ENCODE results near the gene SLC1A1. TPM values are rescaled to one million over a fixed set of nuclear protein-coding genes. Genes with fewer than 3 reads are reported as not detected.
"Not testable (repeated sequence)": the region's sequence is repeated elsewhere in the genome, so short reads cannot be mapped to it uniquely, and the experiment has no call there.

The SLC1A1 gene
- total RNA-seq, 1 donor from 2014 or later: 3.9 TPM

GRCh38 chr9:4506490-4506889 lies 16.2 kb downstream of the SLC1A1 start:
- no peak for DNase-seq (ENCODE audit: low spot score)

- DNase-seq (ENCODE audit: low spot score): no peak
Measured at GRCh38 chr9:4507306-4508130, 17.2 kb downstream of the SLC1A1 start.

- no peak for DNase-seq (ENCODE audit: low spot score)
Measured at GRCh38 chr9:4508246-4508906, 18.1 kb downstream of the SLC1A1 start.

GRCh38 chr9:4508907-4509589 lies 18.8 kb downstream of the SLC1A1 start:
- no peak for DNase-seq (ENCODE audit: low spot score)

- no peak for DNase-seq (ENCODE audit: low spot score)
Measured at GRCh38 chr9:4509590-4509984, 19.3 kb downstream of the SLC1A1 start.

- DNase-seq (ENCODE audit: low spot score): no peak
Measured at GRCh38 chr9:4510546-4511322, 20.5 kb downstream of the SLC1A1 start.

GRCh38 chr9:4514252-4515128 lies 24.2 kb downstream of the SLC1A1 start:
- no peak for DNase-seq (ENCODE audit: low spot score)

GRCh38 chr9:4515958-4516375 lies 25.7 kb downstream of the SLC1A1 start:
- no peak for DNase-seq (ENCODE audit: low spot score)

- DNase-seq (ENCODE audit: low spot score): no peak
Measured at GRCh38 chr9:4517274-4517673, 27.0 kb downstream of the SLC1A1 start.

- no peak for DNase-seq (ENCODE audit: low spot score)
Measured at GRCh38 chr9:4519604-4520003, 29.3 kb downstream of the SLC1A1 start.

GRCh38 chr9:4520055-4520454 lies 29.8 kb downstream of the SLC1A1 start:
- DNase-seq (ENCODE audit: low spot score): no peak

- DNase-seq (ENCODE audit: low spot score): no peak
Measured at GRCh38 chr9:4530375-4530774, 40.1 kb downstream of the SLC1A1 start.

- DNase-seq (ENCODE audit: low spot score): not testable (repeated sequence)
Measured at GRCh38 chr9:4530831-4531230, 40.6 kb downstream of the SLC1A1 start.

- not testable (repeated sequence) for DNase-seq (ENCODE audit: low spot score)
Measured at GRCh38 chr9:4531355-4531754, 41.1 kb downstream of the SLC1A1 start.

GRCh38 chr9:4533881-4534280 lies 43.6 kb downstream of the SLC1A1 start:
- not testable (repeated sequence) for DNase-seq (ENCODE audit: low spot score)

- not testable (repeated sequence) for DNase-seq (ENCODE audit: low spot score)
Measured at GRCh38 chr9:4536196-4536595, 45.9 kb downstream of the SLC1A1 start.

GRCh38 chr9:4537581-4537980 lies 47.3 kb downstream of the SLC1A1 start:
- no peak for DNase-seq (ENCODE audit: low spot score)

GRCh38 chr9:4538107-4538506 lies 47.8 kb downstream of the SLC1A1 start:
- DNase-seq (ENCODE audit: low spot score): no peak

- DNase-seq (ENCODE audit: low spot score): no peak
Measured at GRCh38 chr9:4538621-4539020, 48.4 kb downstream of the SLC1A1 start.

- DNase-seq (ENCODE audit: low spot score): no peak
Measured at GRCh38 chr9:4540425-4540824, 50.2 kb downstream of the SLC1A1 start.

GRCh38 chr9:4541281-4541680 lies 51.0 kb downstream of the SLC1A1 start:
- DNase-seq (ENCODE audit: low spot score): no peak
